Measurements from ENCODE around the gene NFIB.

DNA sequence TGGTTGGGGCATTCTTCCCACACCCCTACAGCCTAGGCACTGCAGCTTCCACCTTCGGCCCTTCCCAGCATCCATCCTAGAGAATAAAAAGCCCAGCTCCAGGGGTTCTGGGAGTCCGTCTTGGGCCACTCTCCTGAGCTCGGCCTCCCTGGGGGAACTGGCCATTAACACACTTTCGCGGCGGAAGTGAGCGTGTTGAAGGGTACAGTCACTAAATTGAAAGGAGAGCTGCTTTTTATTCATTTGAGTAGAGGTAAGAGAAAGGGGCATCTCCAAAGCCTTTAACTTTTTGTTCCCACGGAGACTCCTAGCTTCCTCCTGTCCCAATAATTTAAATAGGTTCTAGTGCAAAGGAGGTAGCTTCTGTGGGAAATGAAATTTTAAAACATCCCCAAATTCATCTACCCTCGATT is 31.0 kb upstream of the NFIB start:
- TF ChIP-seq POLR2A (IDR thresholded peaks at IDR 0.05; ENCODE audit: low read depth, low read length) (no peak), EZH2 (IDR thresholded peaks at IDR 0.05; ENCODE audit: borderline replicate concordance, low read depth, low read length, severe bottlenecking) (no peak), MYC (IDR thresholded peaks at IDR 0.05; ENCODE audit: low read depth, low read length) (no peak), JUN (IDR thresholded peaks at IDR 0.05; ENCODE audit: borderline replicate concordance, insufficient read depth, insufficient read length, low read depth) (no peak), FOS (IDR thresholded peaks at IDR 0.05; ENCODE audit: borderline replicate concordance, insufficient read depth, low read length) (no peak)
- TF ChIP-seq, protein P1, sequence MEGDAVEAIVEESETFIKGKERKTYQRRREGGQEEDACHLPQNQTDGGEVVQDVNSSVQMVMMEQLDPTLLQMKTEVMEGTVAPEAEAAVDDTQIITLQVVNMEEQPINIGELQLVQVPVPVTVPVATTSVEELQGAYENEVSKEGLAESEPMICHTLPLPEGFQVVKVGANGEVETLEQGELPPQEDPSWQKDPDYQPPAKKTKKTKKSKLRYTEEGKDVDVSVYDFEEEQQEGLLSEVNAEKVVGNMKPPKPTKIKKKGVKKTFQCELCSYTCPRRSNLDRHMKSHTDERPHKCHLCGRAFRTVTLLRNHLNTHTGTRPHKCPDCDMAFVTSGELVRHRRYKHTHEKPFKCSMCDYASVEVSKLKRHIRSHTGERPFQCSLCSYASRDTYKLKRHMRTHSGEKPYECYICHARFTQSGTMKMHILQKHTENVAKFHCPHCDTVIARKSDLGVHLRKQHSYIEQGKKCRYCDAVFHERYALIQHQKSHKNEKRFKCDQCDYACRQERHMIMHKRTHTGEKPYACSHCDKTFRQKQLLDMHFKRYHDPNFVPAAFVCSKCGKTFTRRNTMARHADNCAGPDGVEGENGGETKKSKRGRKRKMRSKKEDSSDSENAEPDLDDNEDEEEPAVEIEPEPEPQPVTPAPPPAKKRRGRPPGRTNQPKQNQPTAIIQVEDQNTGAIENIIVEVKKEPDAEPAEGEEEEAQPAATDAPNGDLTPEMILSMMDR (IDR thresholded peaks at IDR 0.05; ENCODE audit: extremely low read depth in 1 of 2, insufficient read depth in 1 of 2, low read depth in 1 of 2, low read length in 2 of 2), result no peak
- TF ChIP-seq, protein P2, sequence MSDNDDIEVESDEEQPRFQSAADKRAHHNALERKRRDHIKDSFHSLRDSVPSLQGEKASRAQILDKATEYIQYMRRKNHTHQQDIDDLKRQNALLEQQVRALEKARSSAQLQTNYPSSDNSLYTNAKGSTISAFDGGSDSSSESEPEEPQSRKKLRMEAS (IDR thresholded peaks at IDR 0.05; ENCODE audit: insufficient read depth, insufficient read length), result no peak

Measured in endothelial cell of umbilical vein (primary cell).